NCI-H446 (cell line): ENCODE measurements around the gene FRS3.

Source experiments
- DNase-seq, 2 experiments: peaks; one replicate each; lab custom pipeline; 2025; lab: John Stamatoyannopoulos, UW

Gene FRS3

GRCh38 chr6:41728073-41728936 is 51.4 kb downstream of the FRS3 start:
- no peak for DNase-seq

DNA sequence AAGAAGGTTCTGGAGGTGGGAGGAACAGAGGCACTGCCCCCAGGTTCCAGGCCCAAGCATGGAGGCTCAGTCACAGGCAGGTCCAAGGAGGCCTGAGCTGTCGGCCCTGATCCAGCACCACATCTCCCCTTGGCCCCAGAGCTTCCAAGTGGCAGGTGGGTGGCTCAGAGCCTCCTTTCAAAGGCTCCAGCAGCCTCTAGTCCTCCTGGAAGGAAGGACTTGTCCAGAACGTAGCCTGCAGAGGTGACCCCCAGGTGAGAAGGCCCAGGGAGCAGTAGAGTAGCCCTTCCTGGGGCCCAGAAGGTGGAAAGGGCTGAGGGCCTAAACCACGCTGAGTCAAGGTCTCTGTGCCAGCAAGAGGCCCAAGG is 52.0 kb downstream of the FRS3 start:
- DNase-seq: no peak

- DNase-seq: no peak
Measured at GRCh38 chr6:41726876-41727275, 52.8 kb downstream of the FRS3 start.

GRCh38 chr6:41724586-41725501 is 54.9 kb downstream of the FRS3 start:
- no peak for DNase-seq

DNA sequence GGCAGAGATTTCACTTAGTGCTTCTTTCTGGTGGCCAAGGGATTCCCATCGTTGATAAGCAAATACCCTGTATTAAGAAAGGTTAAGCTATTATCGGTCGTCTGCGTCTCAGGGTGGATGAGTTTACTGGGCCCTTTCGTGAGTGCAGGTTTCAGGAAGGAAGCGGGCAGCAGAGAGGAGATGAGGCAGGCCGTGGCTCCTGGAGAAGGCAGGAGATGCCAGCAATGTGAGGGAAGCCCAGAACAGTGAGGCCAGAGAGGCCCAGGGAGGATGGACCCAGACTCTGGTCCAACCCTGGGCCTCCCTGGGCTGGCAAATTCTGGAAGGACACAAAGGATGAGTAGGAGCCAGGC is 55.5 kb downstream of the FRS3 start:
- no peak for DNase-seq

DNA sequence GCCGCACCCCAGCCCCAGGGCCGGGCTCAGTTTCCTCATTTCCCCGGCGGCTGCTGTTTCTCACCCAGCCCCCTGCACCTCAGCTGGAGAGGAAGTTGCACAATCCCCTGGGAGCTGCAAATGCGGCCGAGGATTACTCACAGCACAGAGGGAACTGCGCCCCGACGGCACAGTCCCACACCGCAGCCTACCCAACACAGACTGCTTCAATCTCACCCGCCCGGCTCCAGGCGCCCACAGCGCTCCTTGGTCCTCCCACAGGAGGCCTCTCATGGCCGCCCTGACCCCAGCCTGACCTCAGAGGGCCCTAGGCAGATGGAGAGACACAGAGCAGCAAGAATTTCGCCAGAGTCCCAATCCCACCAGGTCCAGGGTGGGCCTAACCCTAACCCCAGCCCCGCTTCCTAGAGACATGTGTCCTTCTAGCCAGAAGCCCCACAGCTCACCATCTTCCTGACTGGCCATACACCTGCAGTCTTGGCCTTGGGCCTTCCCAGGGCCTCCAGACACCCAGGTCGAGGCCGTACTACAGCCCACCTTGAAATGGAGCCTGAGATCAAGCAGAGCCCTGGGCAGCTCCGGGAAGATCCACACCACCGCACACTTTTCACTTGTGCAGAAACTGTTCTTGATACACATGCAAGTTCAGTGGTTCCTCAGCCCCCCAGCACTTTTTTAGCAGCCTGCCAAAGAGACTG is 56.0 kb downstream of the FRS3 start:
- no peak for DNase-seq

- no peak for DNase-seq
Measured at GRCh38 chr6:41722969-41723529, 56.7 kb downstream of the FRS3 start.

DNA sequence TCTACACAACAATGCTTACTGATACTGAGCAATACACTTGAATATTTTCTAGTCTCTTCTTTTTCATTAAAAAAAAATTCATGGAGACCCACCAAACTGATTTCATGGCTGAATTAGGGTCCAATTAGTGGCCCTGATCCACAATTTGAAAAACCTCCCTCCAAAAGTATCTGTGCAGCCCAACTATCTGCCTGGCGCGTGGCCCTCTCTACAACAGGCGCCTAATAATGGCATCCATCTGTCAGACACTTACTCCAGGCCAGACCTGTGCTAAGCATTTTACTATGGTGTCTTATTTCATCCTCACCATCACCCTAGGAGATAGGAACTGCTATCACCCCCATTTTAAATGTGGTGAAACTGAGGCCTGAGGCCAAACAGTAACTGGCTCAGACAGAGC is 58.3 kb downstream of the FRS3 start:
- no peak for DNase-seq

DNA sequence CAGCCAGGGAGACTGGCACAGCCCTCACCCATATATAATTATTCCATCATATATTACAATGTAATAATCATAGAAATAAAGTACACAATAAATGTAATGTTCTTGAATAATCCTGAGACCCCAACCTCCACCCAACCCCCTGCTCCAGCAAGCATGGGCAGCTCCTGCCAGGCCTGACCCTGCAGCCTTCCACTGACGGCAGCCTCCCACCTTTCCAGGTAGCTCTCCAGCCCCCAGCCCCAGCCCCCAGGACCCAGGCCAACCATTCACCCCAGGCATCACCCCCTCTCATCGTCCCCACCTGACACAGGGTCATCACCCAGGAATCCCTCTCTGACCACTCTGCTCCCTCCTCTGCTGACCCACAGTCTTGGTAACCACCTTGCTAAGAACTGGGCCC is 58.9 kb downstream of the FRS3 start:
- DNase-seq: no peak

DNA sequence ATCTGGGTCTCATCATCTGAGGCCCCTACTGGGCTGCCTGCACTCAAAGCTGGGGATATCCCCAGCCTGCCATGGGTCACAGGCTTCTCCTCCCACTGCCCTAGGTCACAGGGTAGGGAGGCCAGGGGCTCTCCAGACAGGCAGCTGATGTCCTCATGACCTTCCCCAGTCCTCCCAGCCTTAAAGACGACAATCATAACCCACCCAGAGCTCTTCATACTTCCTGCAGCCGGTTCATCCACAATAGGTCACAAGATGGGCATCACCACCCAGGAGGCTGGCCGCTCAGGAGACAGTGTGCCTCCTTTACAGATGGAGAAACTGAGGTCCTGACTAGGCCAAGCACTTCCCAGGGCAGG is 59.5 kb downstream of the FRS3 start:
- DNase-seq: no peak
